SKM-1 treated with dmso at 0.1 percent for 144 hours (cell line): ENCODE results near the gene PANK4.

Experiments used
- DNase-seq: peaks from one replicate; lab custom pipeline; 2025; ENCODE audit not compliant: unreplicated experiment; lab: John Stamatoyannopoulos, UW

PANK4 gene

DNA sequence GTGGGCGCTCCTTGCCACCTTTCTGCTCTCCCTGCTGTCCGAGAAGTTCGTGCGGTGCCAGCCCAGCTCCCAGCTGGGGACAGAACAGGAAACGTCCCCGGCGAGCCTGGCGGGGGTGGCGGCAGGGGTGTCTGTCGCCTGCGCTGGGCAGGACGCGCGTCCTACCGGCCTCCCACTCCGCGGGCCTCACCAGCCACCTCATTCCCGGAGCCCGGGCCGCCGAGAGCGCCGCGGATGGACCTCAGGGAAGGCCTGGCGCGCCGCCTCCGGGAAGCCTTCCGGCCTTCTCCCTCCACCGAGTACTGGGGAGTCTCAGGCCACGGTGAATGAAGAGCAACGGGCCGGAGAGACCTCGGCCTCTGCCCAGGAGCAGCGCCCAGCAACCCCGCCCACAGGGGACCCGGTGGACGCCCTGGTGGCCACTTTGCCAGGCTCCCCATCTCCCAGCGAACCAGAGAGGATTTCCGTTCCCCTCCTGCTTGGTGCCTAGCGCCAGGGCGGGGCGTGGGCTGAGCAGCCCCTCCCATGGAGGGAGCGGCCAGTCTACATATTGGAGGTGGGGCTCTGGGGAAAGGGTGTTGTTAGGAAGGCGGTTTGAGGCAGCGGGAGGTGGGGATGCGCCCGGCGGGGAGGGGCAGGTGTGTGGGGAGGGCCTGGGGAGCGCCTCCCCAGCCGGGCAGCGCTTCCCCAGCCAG is 20.3 kb upstream of the PANK4 start:
- peak; percentile 69 for DNase-seq

DNA sequence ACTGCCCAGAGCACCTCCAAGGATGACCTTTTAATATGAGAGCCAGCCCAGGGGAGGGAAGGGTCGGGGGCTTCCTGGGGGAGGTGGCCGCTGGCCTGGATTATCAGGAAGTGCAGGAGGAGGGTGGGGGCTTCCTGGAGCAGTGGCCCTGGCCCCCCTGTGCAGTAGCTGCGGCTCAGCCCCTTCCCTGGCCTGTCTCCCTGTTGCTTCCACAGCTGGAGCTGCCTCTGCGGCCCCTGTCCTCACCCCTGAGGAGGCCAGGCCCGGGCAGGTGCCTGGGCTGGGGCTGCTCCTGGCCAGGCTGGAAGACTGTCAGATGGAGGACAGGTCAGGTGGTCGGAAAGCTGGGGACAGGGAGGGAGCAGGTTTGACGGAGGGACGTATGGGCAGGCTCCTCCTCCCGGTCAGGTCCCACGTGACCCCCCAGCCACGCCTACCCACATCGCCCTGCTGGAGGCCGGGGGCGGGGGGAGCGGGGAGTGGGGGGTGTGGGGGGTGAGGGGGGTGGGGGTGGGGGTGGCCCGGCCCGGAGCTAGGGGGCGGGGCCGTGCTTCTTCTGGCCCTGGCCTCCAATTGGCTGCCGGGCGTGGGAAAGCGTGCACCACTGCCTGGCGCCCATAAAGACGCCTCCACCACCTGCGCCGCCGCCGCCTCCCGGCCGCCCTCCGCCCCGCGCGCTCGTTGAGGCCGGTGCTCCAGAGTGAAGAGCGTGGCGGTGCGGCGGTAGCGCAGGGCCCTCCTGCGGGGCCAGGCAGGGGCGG is 19.5 kb upstream of the PANK4 start:
- peak; percentile 63 for DNase-seq

DNA sequence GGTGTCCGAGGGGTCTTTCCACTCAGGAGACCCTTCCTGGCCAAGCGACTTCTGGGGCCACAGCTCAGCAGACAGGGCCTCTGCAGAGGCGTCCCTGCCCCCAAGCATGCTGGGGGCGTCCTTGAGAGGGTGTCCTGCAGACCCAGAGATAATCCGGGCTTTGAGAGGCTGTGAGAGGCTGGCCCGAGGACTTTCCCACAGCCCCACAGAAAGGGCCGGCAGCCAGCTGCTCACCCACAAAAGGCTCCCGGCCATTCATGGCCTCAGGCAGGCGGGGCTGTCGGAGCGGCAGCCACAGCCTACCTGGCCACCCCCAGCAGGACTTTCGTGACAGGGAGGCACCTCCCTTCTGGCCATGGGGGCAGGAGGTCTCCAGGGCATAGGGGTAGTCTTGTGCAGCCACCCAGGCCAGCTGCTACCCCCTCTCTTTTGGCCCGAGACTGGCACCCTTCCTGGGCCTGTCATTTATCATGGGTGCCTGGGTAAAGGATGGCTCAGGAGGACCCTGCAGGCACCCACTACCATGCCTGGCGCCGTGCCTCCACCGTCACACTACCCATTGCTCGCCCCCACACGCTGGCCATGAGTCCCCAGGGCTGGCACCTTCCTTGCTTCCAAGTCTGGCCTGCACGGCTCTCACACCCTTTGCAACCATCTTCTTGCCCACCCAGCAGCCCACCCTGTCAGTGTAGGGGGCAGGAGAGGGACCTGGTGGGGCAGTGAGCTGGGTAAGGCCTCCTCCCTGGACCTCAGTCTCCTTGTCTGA is 18.7 kb upstream of the PANK4 start:
- no peak for DNase-seq

DNA sequence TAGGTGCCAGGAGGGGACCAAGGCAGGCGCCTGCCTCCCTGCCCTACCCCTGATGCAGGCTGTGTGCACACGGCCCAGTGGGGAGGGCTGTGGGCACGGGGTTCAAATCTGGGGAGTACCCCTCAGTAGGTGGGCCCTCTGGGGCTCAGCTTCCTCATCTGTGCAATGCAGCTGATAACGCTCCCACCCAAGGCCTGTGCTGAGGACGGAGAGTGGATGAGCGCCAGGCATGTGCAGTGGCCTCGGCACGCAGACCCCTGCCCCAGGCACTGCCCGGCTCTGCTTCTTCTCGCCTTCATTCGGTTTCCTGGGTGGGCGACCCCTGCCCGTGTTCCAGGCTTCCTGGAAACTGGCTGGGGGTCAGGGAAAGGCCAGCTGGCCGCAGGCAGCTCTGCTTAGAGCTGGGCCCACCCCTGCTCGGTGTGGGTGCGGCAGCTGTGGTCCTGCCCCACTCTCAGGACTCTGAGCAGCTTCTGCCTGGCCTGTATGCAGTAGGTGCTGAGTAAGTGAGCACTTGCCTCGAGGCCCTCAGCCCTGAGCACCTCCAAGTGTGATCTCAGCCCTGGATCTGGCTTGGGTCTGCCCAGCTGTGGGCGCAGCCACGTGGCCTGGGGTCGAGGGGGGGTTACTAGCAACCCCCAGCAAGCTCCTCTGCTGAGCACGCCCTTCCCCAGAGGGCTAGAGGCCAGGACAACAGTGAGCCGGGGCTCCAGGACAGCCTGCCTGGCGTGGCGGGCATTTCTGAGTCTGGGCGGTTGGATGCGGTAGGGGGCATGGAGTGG is 17.9 kb upstream of the PANK4 start:
- no peak for DNase-seq

DNA sequence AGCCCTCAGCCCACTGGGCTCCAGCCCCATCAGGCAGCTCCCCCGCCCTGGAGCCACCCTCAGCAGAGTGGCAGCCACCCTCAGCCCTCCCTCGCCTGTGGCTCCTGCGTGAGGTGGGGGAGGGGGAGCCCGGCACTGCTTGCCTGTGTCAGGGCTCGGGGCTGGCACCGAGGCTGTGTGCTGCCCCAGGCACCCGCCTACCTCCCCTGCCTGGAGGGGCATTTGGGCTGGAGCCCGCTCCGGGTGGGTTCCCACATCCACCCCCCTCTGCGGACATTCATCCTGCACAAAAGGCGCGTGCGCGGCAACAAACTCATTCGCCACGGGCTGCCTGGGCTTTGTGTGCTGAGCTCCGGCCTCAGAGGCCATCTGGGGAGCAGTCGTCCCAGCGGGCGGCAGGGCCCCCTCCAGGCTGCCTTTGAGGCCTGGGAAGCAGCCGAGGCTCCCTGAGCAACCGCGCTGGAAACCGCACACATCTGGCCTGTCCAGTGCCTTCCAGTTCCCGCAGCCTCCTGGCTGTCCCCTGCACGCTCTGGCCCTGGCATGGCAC is 17.2 kb upstream of the PANK4 start:
- no peak for DNase-seq

DNA sequence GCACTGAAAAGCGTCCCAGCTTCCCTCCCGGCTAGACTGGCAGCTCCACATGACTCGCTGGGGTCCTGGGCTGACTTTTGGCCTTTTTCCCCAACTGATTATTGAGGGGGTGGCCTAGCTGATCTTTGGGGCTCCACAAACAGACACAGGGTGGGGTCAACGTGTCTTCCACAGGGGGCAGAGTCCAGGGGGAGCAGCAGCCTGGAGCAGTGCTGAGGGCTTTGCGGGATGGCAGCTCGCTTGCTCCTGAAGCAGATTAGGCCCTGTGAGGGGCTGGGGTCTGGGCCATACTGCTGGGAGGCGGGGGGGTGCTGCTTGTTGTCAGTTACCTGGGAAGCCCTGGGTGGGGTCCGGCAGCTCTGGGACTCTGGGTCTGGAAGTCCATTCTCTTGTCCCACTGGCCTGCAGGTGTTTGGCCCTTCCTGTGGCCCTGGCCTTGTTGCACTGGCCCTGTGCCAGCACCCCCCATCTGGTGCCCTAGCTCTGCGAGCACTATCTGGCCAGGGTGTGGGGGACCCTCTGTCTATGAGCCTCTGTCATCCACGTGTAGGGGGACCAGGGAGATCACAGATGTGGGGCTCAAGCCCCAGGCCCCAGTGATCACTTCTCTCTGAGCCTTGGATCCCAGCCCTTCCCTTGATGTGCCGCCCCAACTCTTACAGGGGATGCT is 16.0 kb upstream of the PANK4 start:
- DNase-seq, result no peak

DNA sequence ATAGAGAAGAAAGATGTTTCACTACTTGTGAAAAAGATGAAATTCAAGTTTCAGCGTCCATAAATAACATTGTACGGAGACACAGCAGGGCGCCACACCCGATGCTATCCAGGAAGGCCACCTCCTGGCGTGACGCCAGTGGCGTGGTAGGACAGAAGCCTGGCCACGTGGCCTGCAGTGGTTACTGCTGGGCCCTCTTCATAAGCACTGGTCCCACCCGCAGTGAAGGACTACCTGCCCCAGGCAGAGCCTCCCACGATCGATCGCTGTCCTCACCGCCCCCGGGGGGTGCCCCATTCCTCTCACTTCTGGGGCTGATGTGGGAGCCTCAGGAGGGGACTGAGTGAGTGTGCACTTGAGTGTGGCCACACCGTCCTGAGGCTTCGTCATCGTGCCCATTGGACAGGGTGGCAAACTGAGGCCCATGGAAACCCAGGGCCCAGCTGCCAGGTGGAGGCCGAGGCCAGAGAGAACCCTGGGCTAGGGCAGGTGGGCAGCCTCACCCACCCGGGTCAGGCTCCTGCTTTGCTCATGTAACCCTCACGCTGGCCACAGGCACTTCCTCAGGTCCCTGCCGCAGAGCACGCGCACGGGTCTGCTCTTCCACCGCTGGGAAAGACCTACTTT is 15.3 kb upstream of the PANK4 start:
- DNase-seq, result no peak

DNA sequence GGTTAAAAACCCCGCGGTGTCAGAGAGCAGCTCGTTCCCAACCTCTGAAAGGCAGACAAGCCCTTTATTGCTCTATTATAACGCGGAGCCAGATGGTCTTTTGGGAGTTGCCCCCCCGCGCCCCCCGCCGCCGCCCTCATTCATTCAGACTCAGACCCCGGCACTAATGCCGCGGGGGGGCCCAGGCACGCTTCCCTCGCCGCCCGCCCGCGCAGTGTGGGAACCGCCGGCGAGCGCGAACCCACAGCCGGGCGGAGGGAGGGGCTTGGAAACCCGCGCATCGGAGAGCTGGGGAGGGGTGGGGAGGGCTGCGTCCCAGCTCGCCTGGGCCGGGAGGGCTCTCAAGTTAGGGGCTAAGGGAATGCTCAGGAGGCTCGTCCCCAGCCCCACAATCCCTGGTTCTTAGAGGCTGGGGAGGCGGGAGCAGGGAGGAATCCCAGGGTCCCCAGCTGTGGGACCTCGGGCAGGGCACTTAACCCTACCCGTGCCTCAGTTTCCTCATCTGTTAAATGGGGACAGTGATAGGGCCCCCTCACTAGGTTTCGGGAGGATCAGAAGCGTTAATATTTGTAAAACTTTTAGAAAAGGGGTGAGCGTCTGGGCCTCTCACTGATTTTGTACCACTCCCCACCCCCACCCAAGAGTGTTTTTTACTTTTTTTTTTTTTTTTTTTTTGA is 14.6 kb upstream of the PANK4 start:
- no peak for DNase-seq

DNA sequence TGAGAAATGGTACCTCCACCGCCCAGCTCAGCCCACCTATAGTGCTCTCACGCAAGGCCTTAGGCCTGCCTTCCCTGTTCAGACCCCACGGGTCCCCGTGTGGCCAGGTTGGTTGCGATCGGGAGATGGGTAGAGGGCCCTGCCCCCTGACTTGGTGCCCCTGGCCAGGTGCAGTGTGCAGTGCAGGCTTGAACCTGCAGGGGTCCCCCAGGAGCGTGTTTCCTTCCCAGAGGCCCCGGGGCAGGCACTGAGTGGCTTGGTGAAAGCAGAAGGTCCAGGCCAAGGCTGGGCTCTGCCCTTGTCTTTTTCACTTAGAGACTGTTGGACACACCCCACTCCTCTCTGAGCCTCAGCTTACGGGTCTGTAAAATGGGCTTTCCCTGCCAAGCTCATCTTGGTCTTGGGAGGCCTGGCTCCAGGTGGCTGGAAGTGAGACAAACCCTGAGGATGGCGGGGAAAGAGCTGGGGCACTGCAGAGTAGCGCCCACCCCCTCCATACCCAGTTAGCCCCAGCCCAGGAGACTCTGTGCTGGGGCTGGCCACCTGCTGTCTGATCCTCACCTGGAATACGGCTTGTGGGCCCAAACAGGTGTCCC is 13.0 kb upstream of the PANK4 start:
- peak; percentile 3 for DNase-seq

DNA sequence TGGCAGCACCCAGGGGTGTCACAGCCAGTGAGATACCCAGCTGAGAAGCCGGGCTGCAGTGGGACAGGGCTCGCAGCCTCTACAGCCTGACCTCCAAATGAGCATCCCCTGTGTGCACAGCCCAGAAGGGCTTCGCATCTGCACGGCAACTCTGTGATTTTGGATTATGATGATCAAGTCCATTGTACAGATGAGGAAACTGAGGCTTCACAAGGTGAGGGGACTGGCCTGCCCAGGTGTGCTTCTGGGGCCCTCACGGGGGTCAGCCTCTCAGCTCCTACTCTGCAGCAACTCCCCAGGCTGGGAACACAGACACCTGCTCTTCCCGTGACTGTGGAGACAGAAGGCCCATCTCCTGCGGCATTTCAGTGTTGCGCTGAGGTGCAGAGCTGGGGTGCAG is 12.5 kb upstream of the PANK4 start:
- DNase-seq, result no peak

DNA sequence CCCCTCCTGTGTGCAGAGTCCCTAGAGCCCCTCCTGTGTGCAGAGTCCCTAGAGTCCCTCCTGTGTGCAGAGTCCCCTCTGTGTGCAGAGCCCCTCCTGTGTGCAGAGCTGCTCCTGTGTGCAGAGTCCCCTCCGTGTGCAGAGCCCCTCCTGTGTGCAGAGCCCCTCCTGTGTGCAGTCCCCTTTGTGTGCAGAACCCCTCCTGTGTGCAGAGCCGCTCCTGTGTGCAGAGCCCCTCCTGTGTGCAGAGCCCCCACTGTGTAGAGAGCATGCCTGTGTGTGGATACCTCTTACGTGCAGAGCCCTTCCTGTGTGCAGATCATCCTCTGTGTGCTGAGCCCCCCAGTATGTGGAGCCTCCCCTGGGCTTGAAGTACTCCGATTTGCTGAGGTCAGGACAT is 12.0 kb upstream of the PANK4 start:
- no peak for DNase-seq

DNA sequence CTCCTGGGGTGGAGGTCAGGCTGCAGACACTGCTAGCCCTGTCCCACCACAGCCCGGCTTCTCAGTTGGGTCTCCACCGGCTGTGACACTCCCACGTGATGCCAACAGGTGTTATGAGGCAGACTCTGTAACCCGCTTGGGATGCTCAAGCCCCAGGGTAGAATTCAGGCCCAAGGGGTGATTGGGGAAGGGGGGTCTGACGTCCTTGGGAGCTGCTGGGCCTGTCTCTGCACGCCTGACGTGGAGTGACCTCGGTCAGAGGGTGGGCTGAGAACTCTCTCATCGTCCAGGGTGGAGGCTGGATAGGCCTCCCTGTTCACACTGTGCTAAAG is 11.4 kb upstream of the PANK4 start:
- DNase-seq, result no peak

DNA sequence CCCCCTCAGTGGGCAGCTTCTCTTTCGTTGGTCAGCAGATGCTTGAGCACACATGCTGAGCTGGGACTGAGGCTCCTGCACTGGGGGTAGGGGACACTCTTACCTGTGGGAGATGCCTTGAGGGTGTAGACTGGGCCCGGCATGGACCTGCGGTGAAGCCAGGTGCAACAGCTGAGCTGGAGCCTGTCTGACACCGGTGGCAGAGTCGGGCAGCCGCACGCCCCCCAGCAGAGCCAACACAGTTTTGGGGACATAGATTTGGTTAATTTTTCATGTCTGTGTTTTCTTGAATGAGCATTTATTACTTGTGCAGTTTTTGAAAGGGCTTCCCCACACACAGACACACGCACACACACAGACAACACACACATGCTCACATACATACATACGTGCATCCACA is 9.6 kb upstream of the PANK4 start:
- DNase-seq, result no peak

DNA sequence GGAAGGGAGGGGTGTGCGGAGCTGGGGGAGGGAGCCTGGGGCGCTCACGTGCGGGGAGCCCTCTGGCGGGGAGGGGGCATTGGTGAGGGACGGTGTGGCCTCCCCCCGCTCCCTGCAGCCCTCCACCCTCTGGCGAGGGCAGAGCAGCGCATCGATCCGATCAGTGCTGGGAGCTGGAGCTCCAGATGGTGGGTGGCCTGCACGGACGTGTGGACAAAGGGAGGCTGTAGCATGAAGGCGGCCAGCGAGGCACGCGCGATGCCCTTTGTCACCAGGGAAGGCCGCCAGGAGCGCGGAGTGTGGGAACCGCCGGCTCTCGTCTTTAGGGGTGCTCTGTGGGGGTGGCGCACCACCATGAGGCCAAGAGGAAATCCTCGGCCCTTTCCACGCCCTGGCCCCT is 9.1 kb upstream of the PANK4 start:
- DNase-seq, result no peak

DNA sequence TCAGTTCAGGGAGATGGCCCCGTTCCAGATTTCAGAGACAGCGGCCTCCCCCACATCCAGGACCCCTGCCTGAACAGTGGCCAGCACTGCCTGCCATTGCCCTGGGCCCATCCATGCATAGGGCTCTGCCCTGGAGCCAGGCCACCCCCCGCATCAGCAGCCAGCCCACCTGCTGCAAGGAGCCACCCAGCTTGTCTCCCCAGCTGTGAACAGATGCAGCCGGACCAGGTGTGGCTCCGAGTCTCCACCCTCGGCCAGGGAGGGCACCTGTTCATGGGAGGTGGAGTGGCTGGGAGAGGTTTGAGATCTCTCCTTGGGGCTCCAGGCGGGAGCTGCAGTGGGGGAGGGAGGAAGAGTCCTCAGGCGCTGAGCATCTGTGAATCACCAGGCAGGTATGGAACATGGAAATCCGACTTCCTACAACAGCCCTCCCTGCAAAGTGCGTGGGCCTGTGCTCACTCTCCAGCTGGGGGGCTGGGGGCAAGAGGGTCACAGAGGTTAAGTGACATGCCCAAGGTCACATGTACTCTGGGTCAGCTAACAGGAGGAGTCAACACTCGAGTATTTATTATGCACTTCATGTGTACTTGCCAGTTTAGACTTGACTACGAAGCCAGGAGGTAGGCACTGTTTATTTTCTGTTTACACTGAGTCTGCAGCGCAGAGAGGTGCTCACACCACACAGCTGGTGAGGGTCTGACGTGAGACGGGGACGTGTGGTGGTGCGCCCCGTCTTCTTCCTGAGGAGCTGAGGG is 8.5 kb upstream of the PANK4 start:
- DNase-seq, result no peak

DNA sequence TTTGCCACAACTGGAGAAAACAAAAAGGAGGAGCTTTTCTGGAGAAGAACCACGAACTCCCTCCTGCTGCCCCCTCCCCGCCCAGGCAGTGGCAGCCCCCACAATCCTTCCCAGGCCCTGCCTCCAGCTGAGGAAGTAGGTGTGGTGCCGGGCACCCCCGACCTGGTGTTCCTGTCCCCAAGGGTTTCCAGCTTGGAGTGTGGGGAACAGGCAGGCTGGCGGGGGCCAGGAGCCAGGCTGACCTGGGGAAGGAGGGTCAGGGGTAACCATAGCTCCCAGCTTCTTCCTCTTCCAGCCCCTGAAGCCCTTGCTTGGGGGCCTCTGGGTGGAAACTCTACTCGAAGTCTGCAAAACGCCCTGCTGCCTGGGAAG is 7.9 kb upstream of the PANK4 start:
- no peak for DNase-seq

DNA sequence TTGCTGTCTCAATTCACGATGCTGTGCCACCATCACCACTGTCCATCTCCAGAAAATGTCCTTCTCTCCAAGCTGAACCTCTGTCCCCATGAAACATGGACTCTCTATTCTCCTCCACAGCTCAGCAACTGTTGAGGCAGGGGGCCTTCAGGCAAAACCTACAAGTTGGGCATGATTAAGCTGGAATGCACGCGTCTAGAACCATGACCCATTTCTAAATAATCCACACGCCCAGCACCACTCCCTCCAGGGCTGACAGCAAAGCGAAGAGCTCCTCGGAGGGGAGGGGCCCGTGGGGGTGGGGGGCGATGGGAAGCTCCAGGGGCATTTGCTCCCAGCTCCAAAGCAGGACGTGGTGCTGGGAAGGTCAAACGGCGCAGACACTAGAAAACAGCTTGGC is 7.0 kb upstream of the PANK4 start:
- no peak for DNase-seq

DNA sequence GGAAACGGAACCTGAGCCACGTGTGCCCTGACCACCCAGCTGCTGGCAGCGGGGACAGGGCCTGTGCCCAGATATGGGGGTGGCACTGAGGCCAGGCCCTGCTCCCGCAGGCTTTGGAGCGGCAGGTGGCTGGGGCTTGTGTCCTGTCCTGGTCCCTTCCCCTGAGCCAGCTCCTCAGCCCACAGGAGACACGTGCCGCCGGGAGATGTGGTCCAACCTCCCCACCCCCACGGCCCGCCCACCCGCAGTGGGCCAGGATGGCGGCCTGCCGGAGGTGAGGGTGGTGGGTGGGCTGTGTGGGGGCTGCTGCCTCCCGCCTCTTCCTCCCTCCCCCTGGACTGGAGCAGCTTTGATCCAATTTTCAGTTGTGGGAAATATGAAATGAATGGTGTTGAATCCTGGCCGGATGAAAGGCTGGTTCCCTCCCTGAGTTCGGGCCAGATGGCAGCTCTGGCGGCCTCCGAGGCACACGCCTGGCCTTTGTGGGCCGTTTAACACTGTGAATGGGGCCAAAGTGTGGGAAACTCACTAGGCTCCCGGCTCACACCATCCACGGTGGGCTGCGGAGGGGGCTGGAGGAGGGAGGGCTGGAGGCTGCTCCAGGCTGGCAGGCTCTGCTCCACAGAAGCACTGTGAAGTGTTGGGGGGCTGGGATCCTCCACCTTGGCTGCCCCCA is 6.2 kb upstream of the PANK4 start:
- DNase-seq, result no peak
